B cell (primary cell): ENCODE measurements around the gene PRPF19. TPM values are rescaled to one million over a fixed set of nuclear protein-coding genes. Genes with fewer than 3 reads are reported as not detected.

Experiments
- ATAC-seq: fragments of 200-7000 bp; cut with Tn5 transposase; one replicate; pipeline ENCODE4 v1.10.0; 2021; ENCODE audit warnings: low read depth, mild to moderate bottlenecking, moderate number of reproducible peaks, moderate library complexity
- CTCF ChIA-PET: fragments of 350-600 bp; sonication (Branson Sonifier 250); formaldehyde crosslinking; loops from one replicate; lab custom pipeline; 2021; ENCODE audit warnings: antibody characterized with exemption, inconsistent platforms; lab: Charles Lee
- POLR2A ChIA-PET: fragments of 350-600 bp; sonication (Branson Sonifier 250); formaldehyde crosslinking; loops from one replicate; lab custom pipeline; 2021; ENCODE audit warnings: antibody characterized with exemption; lab: Charles Lee
- DNase-seq: peaks from one replicate; pipeline ENCODE4 v3.0.0; 2013
- H2AFZ ChIP-seq: 2 replicates; pipeline ENCODE4 v1.6.1; 2012; ENCODE audit warnings: mild to moderate bottlenecking, low read depth, low read length; ENCODE audit not compliant: insufficient read depth, poor library complexity, severe bottlenecking
- H3K27ac ChIP-seq, 2 donors: 1 replicate in 1 of 2; 2 replicates in 1 of 2; pipeline ENCODE4 v1.5.1; 2012 to 2013; ENCODE audit warnings: low read length in 2 of 2, mild to moderate bottlenecking in 2 of 2, moderate library complexity in 1 of 2
- H3K27me3 ChIP-seq, 4 experiments: fragments of 200-600 bp in 1 of 4; sonication (generic) in 1 of 4; replicated peaks in 1 of 4; 1 replicate in 2 of 4; 2 replicates in 2 of 4; pipeline versions ENCODE4 v1.6.1 to v1.7.0; 2013 to 2016; ENCODE audit warnings: low read length in 3 of 4, mild to moderate bottlenecking in 2 of 4, mixed read lengths in 1 of 4, moderate library complexity in 1 of 4; ENCODE audit not compliant: insufficient read depth in 4 of 4, control insufficient read depth in 3 of 4; ENCODE audit errors: control extremely low read depth in 1 of 4
- H3K36me3 ChIP-seq, 2 experiments: replicated peaks in 1 of 2; 1 replicate in 1 of 2; 2 replicates in 1 of 2; pipeline versions ENCODE4 v1.6.1 to v1.7.1; 2013; ENCODE audit warnings: low read length in 1 of 2; ENCODE audit not compliant: insufficient read depth in 2 of 2, control insufficient read depth in 1 of 2; ENCODE audit errors: control extremely low read depth in 1 of 2, extremely low read depth in 1 of 2
- H3K4me1 ChIP-seq, 2 donors: fragments of 200-600 bp in 1 of 2; sonication (generic) in 1 of 2; 1 replicate in 1 of 2; 2 replicates in 1 of 2; pipeline versions ENCODE4 v1.5.1 to v1.6.1; 2013 to 2017; ENCODE audit warnings: low read length in 2 of 2; ENCODE audit not compliant: control insufficient read depth in 2 of 2, insufficient read depth in 2 of 2
- H3K4me2 ChIP-seq: replicated peaks from 2 replicates; pipeline ENCODE3; 2012; ENCODE audit warnings: mild to moderate bottlenecking, low read depth, low read length; ENCODE audit not compliant: poor library complexity, severe bottlenecking
- H3K4me3 ChIP-seq, 5 experiments: fragments of 200-600 bp in 1 of 5; sonication (generic) in 1 of 5; 1 replicate in 3 of 5; 2 replicates in 2 of 5; pipeline versions ENCODE4 v1.5.1 to v1.7.0; 2011 to 2016; ENCODE audit warnings: low read length in 4 of 5, mild to moderate bottlenecking in 4 of 5, low read depth in 2 of 5, control low read depth in 1 of 5, moderate library complexity in 1 of 5; ENCODE audit not compliant: insufficient read depth in 1 of 5; ENCODE audit errors: control extremely low read depth in 1 of 5, extremely low read depth in 1 of 5
- H3K79me2 ChIP-seq: fragments of 200-600 bp; sonication (generic); one replicate; pipeline ENCODE4 v1.6.0; 2016; ENCODE audit warnings: low read length; ENCODE audit not compliant: control insufficient read depth, insufficient read depth
- H3K9ac ChIP-seq: fragments of 200-600 bp; sonication (generic); 2 replicates; pipeline ENCODE4 v1.6.1; 2017; ENCODE audit warnings: mild to moderate bottlenecking, low read length, moderate library complexity
- H3K9me3 ChIP-seq, 3 donors: one replicate each; pipeline versions ENCODE4 v1.6.1 to v1.7.1; 2013; ENCODE audit warnings: low read length in 2 of 3; ENCODE audit not compliant: control insufficient read depth in 2 of 3, insufficient read depth in 1 of 3; ENCODE audit errors: control extremely low read depth in 1 of 3
- H4K20me1 ChIP-seq: 2 replicates; pipeline ENCODE4 v1.6.0; 2012; ENCODE audit warnings: mild to moderate bottlenecking, low read length; ENCODE audit not compliant: insufficient read depth, control insufficient read depth, poor library complexity, severe bottlenecking
- H3K27ac Mint-ChIP-seq: one replicate; pipeline ENCODE4 v1.8.0; 2021; ENCODE audit warnings: mixed read lengths
- H3K27me3 Mint-ChIP-seq: one replicate; pipeline ENCODE4 v1.8.0; 2021; ENCODE audit warnings: mixed read lengths
- H3K4me1 Mint-ChIP-seq: one replicate; pipeline ENCODE4 v1.8.0; 2021; ENCODE audit warnings: mixed read lengths
- H3K4me3 Mint-ChIP-seq: one replicate; pipeline ENCODE4 v1.8.0; 2021; ENCODE audit warnings: mixed read lengths
- H3K9me3 Mint-ChIP-seq: one replicate; pipeline ENCODE4 v1.8.0; 2022; ENCODE audit warnings: mixed read lengths; ENCODE audit not compliant: insufficient read depth
- EZH2 ChIP-seq: IDR thresholded peaks from 2 replicates; pipeline ENCODE4 v1.6.1; 2012; ENCODE audit warnings: borderline replicate concordance, low read depth, mild to moderate bottlenecking, moderate library complexity, low read length; ENCODE audit not compliant: insufficient read depth, poor library complexity, severe bottlenecking
- WGBS: methylation state at CpG from one replicate; pipeline ENCODE4 v1.1.5; 2013; ENCODE audit warnings: missing lambda C conversion rate; ENCODE audit not compliant: insufficient coverage; 5-methylcytosine and 5-hydroxymethylcytosine counted together
- intact Hi-C: fragments of 100-400 bp; cut with micrococcal nuclease; formaldehyde crosslinking; loops from one replicate; pipeline ENCODE4 v1.10.0; 2022
- polyA plus RNA-seq: library from polyadenylated mRNA; depleted of rRNA; stranded (reverse); fragments of >200 nt; gene quantifications from 2 replicates; pipeline ENCODE4 v1.2.3, GENCODE V29; 2012
- total RNA-seq, 2 donors: library from RNA; stranded (reverse); fragments of 120-200 nt in 1 of 2; gene quantifications; 1 replicate in 1 of 2; 2 replicates in 1 of 2; pipeline versions ENCODE4 v1.2.3 to v1.2.4, GENCODE V29; 2013 to 2022
- TF ChIP-seq, protein P1 (sequence below): fragments of 200-600 bp; IDR thresholded peaks from one replicate; pipeline ENCODE4 v1.8.0; 2022; ENCODE audit warnings: antibody characterized with exemption, mild to moderate bottlenecking

PRPF19 gene
- total and polyA plus RNA-seq, 2 donors (not counting 1 experiment from before 2014, with no cell fraction given) = 41.8 to 89.9 TPM

DNA sequence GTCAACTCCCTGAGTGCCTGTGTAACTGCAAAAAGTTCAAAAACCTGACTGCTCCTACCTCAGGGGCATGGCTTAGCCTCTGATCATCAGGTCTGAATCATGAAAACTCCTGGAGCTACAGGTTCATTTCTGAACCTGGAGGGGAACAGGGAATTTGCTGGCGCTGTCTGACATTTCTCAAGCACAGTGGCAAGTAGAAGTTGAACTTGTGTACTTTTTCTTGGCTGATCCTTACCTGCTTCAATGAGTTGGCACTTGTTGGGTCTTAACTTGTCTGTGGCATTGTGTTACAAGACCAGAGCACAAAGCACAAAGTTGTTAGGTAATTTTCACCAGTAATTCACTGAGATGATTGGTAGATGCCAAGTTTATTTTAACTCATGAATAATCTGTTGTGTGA is 10.9 kb upstream of the PRPF19 start:
- Histone ChIP-seq H3K36me3 (peaks cover 0 to 35% of the 10 kb centered on the region in 2 experiments), H3K79me2 (peaks cover 70% of the 10 kb centered on the region), H3K4me1 (peaks cover 48 to 70% of the 10 kb centered on the region in 2 donors), H3K9me3 (no peaks in the 10 kb centered on the region), H4K20me1 (peaks cover 59% of the 10 kb centered on the region), H3K27me3 (peaks cover 0 to 3% (median 0%) of the 10 kb centered on the region in 4 experiments), H3K4me2 (peak overlapping the region; percentile 96), H3K4me3 (no peak overlapping the region), H3K9ac (no peak overlapping the region), H3K27ac (peak overlapping the region in 1 of 2 donors; percentile 53), H2AFZ (no peak overlapping the region)
- POLR2A ChIA-PET = interaction anchor here (1.2 to 8.3 kb wide), 2 partner anchors 15 to 35 kb away, joined by 7 to 96 read pairs; partner anchors contain the start of gene SLC15A3
- Mint-ChIP-seq H3K4me3 (peak overlapping the region; percentile 42), H3K9me3 (no peaks in the 10 kb centered on the region), H3K27ac (peak overlapping the region; percentile 74), H3K27me3 (no peaks in the 10 kb centered on the region), H3K4me1 (peaks cover 62% of the 10 kb centered on the region)
- CTCF ChIA-PET = interaction anchor here (0.6 to 11.8 kb wide), 5 partner anchors 14 to 213 kb away, joined by 3 to 129 read pairs (median 12); partner anchors contain the start of gene PRPF19
- 100% methylated on average over 1 of the region's 1 CpG for WGBS
- TF ChIP-seq, protein P1, sequence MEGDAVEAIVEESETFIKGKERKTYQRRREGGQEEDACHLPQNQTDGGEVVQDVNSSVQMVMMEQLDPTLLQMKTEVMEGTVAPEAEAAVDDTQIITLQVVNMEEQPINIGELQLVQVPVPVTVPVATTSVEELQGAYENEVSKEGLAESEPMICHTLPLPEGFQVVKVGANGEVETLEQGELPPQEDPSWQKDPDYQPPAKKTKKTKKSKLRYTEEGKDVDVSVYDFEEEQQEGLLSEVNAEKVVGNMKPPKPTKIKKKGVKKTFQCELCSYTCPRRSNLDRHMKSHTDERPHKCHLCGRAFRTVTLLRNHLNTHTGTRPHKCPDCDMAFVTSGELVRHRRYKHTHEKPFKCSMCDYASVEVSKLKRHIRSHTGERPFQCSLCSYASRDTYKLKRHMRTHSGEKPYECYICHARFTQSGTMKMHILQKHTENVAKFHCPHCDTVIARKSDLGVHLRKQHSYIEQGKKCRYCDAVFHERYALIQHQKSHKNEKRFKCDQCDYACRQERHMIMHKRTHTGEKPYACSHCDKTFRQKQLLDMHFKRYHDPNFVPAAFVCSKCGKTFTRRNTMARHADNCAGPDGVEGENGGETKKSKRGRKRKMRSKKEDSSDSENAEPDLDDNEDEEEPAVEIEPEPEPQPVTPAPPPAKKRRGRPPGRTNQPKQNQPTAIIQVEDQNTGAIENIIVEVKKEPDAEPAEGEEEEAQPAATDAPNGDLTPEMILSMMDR = no peak
- no peak for TF ChIP-seq EZH2
- intact Hi-C loops = loop anchor here (5.0 to 10.0 kb wide), 3 partner anchors 438 to 1252 kb away; partner anchors contain the start of genes FTH1 and PATL1
- ATAC-seq (no peak), DNase-seq (no peak)

DNA sequence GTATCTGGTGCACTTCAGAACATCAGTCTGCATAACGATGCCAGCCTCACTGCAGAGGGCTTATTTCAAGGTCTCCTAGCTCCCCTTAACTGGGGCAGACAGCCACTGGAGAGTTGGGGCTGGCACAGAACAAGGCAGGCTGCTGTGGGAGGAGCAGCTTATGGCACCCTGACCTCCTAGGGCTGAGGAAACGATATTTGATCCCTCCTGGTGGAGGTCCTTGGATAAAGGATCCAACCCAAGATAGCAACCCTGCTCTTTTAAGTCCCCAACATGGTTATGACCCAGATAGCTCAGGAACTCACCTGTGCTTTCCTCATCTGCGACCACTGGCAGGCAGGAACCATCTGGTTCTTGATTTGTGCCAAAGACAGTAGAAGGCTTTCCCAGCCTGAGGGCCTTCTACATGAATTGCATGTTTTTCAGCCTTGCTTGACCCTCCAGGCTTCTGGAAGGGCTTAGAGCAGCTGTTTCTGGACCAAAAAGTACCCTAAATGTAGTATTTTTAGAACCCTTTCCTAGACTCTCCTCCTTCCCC is 10.4 kb upstream of the PRPF19 start:
- peak overlapping the region; percentile 74 for H3K27ac Mint-ChIP-seq
- POLR2A ChIA-PET = interaction anchor here (1.2 to 8.3 kb wide), 2 partner anchors 15 to 35 kb away, joined by 7 to 96 read pairs; partner anchors contain the start of gene SLC15A3
- 91% methylated on average over 3 of the region's 3 CpGs for WGBS

More for the DNA sequence above, 10.4 kb upstream of the PRPF19 start:
- Histone ChIP-seq H3K9ac (no peak overlapping the region), H4K20me1 (peaks cover 54% of the 10 kb centered on the region), H2AFZ (no peak overlapping the region), H3K4me1 (peaks cover 52 to 75% of the 10 kb centered on the region in 2 donors), H3K9me3 (no peaks in the 10 kb centered on the region), H3K4me2 (peak overlapping the region; percentile 96), H3K27ac (peak overlapping the region in 1 of 2 donors; percentile 53), H3K27me3 (no peaks in the 10 kb centered on the region), H3K36me3 (peaks cover 0 to 30% of the 10 kb centered on the region in 2 experiments), H3K79me2 (peaks cover 70% of the 10 kb centered on the region), H3K4me3 (no peak overlapping the region)
- H3K4me3 Mint-ChIP-seq = peak overlapping the region; percentile 42
- no peaks in the 10 kb centered on the region for H3K27me3 Mint-ChIP-seq
- peaks cover 67% of the 10 kb centered on the region for H3K4me1 Mint-ChIP-seq
- TF ChIP-seq, protein P1 = no peak
- TF ChIP-seq EZH2 = no peak
- no peaks in the 10 kb centered on the region for H3K9me3 Mint-ChIP-seq
- intact Hi-C loops = loop anchor here (5.0 to 10.0 kb wide), 3 partner anchors 438 to 1252 kb away; partner anchors contain the start of genes FTH1 and PATL1
- CTCF ChIA-PET = interaction anchor here (0.6 to 11.8 kb wide), 6 partner anchors 11 to 214 kb away, joined by 3 to 129 read pairs (median 12); partner anchors contain the start of gene PRPF19
- DNase-seq = no peak
- ATAC-seq = no peak
